ENCODE measurements around the gene ROR2.
"Not testable (repeated sequence)": the region's sequence is repeated elsewhere in the genome, so short reads cannot be mapped to it uniquely, and the experiment has no call there.

Gene ROR2

DNA sequence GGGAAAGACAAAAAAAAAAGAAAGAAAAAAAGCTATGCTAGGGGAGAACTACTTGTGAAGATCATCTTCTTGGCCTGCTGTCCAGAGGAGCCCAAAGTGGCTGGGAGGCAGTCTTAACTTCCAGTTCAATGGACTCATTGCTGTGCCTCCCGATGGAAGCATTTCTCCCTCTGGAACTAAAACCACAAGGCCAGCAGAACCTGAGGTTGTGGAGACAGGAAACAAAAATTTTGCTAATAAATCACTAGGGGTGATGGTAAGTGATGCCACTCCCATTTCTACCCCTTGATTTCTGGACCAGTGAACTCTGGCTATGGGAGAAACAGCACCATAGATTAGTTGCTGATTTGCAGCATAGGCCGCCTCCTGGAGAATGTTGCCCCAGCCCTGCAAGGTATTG lies 402.9 kb downstream of the ROR2 start:
- DNase-seq = no peak

DNA sequence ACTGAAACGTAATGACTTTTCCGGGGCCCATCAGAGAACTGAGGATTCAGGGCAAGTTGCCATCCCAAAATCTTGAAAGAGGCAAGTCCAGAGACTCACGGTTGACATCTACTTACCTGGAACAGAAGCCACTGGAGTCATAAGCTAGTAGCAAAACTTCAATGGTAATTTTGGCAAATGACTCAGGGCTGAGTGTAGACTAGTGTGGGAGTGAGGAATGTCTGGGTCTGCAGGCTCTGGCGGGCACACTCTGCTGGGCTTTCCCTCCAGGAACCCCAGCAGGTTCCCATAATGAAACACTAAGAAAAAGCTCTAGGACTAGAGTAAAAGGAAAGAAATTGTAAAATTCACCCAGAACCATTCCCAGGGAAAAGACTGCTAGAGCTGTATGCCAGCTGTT lies 403.5 kb downstream of the ROR2 start:
- no peak for DNase-seq

DNA sequence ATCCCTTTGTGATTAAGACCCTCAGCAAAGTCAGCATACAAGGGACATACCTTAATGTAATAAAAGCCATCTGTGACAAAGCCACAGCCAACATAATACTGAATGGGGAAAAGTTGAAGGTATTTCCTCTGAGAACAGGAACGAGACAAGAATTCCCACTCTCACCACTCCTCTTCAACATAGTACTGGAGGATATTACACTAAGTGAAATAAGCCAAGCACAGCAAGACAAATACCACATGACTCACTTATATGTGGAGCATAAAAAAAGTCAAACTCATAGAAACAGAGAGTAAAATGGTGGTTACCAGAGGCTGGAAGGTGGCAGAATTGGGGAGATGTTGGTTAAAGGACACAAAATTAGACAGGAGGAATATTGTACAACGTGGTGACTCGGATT lies 408.3 kb downstream of the ROR2 start:
- no peak for DNase-seq

DNA sequence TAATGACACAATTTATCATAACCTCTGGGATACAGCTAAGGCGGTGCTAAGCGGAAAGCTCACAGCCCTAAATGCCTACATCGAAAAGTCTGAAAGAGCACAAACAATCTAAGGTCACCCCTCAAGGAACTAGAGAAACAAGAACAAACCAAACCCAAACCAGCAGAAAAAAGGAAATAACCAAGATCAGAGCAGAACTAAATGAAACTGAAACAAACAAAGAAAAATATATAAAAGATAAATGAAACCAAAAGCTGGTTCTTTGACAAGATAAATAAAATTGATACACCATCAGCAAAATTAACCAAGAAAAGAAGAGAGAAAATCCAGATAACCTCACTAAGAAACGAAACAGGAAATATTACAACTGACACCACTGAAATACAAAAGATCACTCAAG lies 409.5 kb downstream of the ROR2 start:
- not testable (repeated sequence) for DNase-seq

DNA sequence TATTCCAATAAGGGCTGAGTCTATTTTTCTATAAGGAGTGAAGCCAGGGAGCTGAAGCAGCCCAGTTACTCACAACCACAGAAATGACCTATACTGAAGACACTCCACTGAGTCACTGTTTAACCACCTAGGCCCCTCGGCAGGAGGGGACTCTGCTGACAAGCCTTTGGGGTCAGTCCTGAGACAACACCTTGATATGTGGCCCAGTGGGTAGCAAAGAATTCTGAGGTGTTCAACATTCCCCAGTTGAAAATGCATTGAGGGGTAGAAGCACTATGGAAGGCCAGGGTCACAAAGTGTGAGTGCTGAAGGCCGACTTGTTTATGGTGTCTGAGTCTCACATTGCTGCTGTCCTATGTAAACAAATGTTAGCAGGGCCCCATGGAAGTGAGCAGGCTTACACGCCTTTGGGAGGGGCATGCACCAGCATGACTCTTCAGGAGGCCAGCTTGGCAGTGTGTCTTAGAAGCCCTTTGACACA lies 413.8 kb downstream of the ROR2 start:
- DNase-seq = no peak

DNA sequence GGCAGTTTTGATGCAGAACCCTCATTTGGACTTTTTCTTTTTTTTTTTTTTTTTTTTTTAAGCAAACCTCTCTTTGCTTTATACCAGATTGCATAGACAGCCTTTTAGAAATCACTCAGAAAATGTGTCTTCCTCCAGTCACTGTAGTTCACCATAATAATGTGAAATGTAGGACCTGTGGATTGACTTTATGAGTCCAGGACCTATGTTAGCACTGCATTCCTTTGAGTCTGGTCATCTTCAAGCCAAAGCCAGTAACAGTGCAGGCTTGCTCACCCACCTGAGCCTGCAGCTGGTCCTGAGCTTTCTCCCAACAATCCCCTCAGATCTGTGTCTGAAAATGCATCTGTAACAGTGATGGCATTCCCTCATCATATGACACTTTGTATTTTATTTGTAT lies 415.7 kb downstream of the ROR2 start:
- DNase-seq = no peak

DNA sequence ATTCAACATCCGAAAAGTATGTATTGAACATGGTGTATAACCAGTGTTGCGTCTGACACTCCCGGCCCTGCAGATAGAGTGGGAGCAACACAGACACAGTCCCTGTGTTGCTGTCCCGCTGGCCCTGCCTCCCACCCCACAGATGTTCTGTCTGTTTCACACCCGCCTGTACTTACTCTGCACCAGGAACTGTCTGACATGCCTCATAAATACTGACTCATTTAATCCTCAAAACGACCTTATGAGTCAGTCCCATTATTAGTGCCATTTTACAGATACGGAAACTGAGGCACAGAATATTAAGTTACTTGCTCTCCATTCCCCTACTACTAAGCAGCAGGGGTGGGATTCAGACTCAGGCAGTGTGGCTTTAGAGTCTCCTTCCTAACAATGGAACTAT lies 416.6 kb downstream of the ROR2 start:
- no peak for DNase-seq

DNA sequence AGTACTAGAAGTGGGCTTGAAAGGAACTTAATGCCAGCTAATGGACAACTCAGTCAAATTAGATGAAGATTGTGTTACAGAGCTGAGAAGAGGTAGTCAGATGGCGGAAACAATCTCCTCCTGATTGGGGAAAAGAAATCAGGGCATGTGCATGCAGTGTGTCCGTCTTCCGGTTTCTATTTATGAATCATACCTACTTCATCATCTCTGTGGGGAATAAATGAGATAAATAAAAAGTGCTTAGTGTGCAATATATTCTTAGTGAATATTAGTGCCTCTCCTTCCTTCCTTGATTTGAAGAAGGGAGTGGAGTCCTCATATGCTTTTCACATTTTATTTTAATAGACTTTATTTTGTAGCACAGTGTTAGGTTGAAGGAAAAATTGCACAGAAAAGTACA lies 417.7 kb downstream of the ROR2 start:
- no peak for DNase-seq

DNA sequence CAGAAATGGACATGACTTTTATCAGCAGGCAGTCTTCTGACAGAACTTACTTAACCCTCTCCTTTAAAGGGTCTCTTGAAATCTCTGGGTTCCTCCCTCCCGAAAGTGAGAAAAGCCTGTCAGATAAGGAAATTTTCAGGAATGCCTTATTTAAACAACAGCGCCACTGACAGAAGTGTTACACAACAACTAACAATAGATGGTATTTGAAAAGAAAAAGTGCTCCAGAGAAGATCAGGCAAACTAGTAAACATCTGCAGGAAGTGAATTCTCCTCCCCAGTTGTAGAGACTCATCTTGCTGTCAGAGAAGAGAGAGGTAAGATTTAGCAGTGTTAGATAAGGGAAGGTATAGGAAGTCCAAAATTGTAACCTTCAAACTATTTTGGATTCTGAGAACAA lies 419.2 kb downstream of the ROR2 start:
- no peak for DNase-seq

DNA sequence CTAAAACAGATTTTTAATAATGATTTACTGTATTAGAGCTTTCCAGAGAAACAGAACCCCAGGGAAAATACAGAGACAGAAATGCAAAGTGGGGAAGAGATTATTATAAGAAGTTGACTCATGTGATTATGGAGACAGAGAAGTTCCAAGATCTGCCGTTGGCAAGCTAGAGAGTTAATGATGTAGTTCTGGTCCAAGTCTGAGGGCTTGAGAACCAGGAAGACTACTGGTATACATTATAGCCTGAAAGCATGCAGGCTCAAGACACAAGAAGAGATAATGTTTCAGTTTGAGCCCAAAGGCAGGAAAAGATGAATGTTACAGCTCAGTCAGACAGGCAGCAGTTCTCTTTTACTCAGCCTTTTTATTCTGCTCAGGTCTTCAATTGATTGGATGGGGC lies 427.5 kb downstream of the ROR2 start:
- no peak for DNase-seq

DNA sequence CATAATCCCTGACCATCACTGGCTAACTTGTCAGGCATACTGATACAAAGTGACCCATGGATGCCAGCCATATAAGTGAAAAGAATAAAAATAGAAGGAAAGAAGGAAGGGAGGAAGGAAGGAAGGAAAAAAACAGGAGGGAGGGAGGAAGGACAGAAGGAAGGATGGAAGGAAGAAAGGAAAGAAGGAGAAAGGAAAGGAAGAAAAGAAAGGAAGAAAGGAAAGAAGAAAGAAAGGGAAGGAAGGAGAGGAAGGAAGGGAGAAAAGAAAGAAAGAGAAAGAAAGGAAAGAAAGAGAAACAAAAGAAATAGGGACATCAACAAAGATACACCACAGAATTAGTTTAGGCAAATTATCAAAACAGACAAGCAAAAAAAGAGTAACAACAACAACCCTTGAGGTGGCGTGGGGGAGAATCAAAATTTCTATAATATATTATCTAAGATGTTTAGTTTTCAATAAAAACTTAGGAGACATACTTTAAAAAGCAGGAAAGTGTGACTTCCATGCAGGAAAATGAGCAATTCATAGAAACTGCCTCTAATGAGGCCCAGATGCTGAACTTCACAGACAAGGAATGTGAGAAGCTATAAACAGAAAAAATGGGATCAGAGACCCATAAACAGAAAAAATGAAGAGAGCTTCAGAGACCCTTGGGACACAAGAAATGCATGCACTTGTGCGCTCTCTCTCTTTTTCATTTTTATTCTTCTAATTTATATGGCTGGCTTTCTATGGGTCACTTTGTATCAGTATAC lies 430.3 kb downstream of the ROR2 start:
- DNase-seq = no peak

DNA sequence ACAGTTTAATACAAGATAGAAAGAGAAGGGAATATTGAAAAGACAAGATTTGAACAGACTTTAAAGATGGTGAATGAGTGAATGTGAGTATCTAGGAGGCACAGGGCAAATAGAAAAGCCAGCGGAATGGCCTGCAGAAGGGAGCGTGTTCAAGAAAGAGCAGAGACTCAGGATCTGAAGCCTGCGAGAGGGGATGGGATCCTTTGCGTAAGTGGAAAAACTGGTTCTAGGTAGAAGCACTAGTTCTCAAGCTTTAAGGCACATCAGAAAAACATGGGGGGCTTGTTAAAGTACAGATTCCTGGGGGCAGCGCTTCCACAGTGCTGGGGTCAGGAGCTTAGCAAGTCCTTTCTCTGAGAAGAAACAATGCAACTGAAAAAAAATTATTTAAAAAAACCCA lies 431.6 kb downstream of the ROR2 start:
- no peak for DNase-seq

DNA sequence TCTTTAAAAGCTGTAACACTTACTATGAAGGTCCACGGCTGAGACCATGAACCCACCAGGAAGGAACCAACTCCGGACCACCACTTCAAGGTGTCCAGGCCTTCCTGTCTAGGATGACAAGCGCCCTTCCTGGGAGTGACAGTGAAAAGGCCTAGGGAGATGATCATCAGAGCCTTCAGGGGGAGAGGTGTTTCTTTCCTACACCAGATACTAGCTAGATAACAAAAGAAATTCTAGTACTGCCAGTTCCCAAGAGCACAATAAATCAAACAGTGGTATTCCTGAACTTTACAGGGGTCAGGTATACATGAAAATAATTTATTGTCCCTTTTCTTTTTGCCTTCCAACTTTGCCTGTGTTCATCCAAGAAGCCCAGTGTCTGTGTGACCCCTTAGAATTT lies 432.2 kb downstream of the ROR2 start:
- no peak for DNase-seq

DNA sequence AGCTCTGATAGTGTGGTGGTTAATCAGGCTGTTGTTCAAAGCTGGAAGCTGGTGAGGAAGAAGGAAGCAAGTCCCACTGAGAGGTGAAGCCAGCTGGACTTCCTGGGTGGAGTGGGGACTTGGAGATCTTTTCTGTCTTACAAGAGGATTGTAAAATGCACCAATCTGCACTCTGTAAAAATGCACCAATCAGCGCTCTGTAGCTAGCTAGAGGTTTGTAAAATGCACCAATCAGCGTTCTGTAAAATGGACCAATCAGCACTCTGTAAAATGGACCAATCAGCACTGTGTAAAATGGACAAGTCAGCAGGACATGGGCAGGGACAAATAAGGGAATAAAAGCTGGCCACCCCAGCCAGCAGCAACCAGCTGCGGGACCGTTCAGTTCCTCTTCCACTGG lies 432.7 kb downstream of the ROR2 start:
- not testable (repeated sequence) for DNase-seq

DNA sequence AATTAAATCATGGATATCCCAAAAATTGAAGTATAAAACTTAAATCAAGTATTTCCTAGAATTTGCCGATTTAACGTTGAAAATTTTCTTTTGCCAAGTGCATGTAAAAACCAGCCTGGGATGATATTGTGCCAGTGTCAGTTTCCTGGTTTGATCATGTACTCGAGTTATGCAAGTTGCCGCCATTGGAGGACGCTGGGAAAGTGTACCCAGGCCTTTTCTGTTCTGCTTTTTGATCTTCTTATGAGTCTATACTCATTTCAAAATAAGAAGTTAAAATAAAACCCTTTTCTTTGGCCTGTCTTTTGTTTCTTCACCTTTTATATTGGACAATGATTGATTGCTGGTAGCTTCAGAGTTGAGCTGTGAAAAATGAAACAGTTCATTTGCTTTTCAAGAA lies 433.3 kb downstream of the ROR2 start:
- DNase-seq = peak; percentile 6

DNA sequence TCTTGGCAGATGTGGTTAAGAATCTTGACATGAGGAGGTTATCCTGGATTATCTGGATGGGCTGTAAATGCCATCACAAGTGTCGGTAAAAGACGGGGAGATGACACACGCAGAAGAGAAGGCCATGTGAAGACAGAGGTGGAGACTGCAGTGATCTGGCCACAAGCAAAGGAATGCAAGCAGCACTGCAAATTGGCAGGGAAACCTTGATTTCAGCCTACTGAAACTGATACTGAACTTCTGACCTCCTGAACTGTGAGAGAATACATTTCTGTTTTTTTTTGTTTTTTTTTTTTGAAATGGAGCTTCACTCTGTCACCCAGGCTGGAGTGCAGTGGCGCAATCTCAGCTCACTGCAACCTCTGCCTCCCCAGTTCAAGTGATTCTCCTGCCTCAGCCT lies 433.9 kb downstream of the ROR2 start:
- no peak for DNase-seq

DNA sequence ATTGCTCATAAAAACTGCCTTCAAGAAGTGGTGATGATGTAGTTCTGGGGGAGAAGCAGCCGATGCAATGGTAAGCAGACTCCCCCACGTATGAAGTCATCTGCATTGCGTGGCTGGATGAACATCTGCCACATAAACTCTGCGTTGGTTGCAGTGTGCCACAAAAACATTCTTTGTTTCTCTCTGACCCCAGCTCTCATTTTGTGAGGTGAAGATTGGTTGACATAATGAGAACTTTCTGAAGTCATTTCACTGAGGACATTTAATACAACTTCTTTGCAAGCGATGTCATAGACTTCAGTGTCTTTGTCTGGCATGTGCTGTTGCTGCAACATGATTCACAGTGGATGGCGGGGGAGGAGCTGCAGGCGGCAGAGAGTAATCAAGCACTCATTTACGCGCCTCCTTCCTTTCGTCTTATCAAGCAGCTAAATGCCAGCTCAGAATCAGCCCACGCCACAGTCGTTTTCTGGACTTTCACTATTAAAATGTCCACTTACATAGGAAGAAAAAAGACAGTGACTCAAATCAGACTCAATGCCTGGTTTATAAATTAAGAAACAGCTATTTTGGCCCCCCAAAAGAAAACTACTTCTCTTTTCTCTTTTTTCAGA lies 434.8 kb downstream of the ROR2 start:
- no peak for DNase-seq
